Activated CD8-positive, alpha-beta memory T cell treated with anti-CD3 and anti-CD28 coated beads, Interleukin-2, amount 50 U/mL, for 24 hours (primary cell): Measurements from ENCODE around the gene FMN1.

Experiments
- DNase-seq: peaks from one replicate; pipeline ENCODE4 v3.0.0-alpha.2; 2020; ENCODE audit errors: extremely low read depth

The FMN1 gene

GRCh38 chr15:33055962-33056361 lies 138.6 kb downstream of the FMN1 start:
- no peak for DNase-seq

GRCh38 chr15:33051528-33051927 lies 143.0 kb downstream of the FMN1 start:
- no peak for DNase-seq

- DNase-seq, result no peak
These were observed 146.3 kb downstream of the FMN1 start for GRCh38 chr15:33048255-33048654.

- no peak for DNase-seq
These were observed 147.4 kb downstream of the FMN1 start for GRCh38 chr15:33047077-33047476.

GRCh38 chr15:33046329-33046728 lies 148.2 kb downstream of the FMN1 start:
- no peak for DNase-seq

GRCh38 chr15:33045066-33045810 lies 149.3 kb downstream of the FMN1 start:
- no peak for DNase-seq

- no peak for DNase-seq
These were observed 149.9 kb downstream of the FMN1 start for GRCh38 chr15:33044598-33044997.

GRCh38 chr15:33043636-33044035 lies 150.9 kb downstream of the FMN1 start:
- no peak for DNase-seq

- DNase-seq, result no peak
These were observed 154.0 kb downstream of the FMN1 start for GRCh38 chr15:33040496-33040895.

- DNase-seq, result no peak
These were observed 159.9 kb downstream of the FMN1 start for GRCh38 chr15:33034588-33034987.

- DNase-seq, result no peak
These were observed 162.5 kb downstream of the FMN1 start for GRCh38 chr15:33032053-33032452.

- no peak for DNase-seq
These were observed 163.1 kb downstream of the FMN1 start for GRCh38 chr15:33031324-33031821.

GRCh38 chr15:33030315-33030714 lies 164.2 kb downstream of the FMN1 start:
- no peak for DNase-seq

- DNase-seq, result no peak
These were observed 165.3 kb downstream of the FMN1 start for GRCh38 chr15:33029109-33029652.

- DNase-seq, result no peak
These were observed 166.0 kb downstream of the FMN1 start for GRCh38 chr15:33028495-33028894.

- no peak for DNase-seq
These were observed 167.0 kb downstream of the FMN1 start for GRCh38 chr15:33027306-33028035.

GRCh38 chr15:33026614-33027013 lies 167.9 kb downstream of the FMN1 start:
- no peak for DNase-seq

GRCh38 chr15:33022629-33023028 lies 171.9 kb downstream of the FMN1 start:
- no peak for DNase-seq

GRCh38 chr15:33021806-33022389 lies 172.6 kb downstream of the FMN1 start:
- no peak for DNase-seq

- no peak for DNase-seq
These were observed 175.0 kb downstream of the FMN1 start for GRCh38 chr15:33019354-33019981.

- no peak for DNase-seq
These were observed 178.0 kb downstream of the FMN1 start for GRCh38 chr15:33016405-33017024.

GRCh38 chr15:33014586-33014985 lies 179.9 kb downstream of the FMN1 start:
- no peak for DNase-seq
